HFFc6 (cell line): Measurements from ENCODE around the gene CCNL1. TPM values are rescaled to one million over a fixed set of nuclear protein-coding genes. Genes with fewer than 3 reads are reported as not detected.
A peak's percentile ranks its signal among the peaks of the same experiment; 100 is the strongest.

Source experiments
- DNase-seq: peaks from one replicate; pipeline ENCODE4 v3.0.0-alpha.2; 2018
- H3K27ac Mint-ChIP-seq: 2 replicates; pipeline ENCODE4 v1.8.0; 2020; ENCODE audit warnings: mild to moderate bottlenecking, mixed read lengths
- H3K27me3 Mint-ChIP-seq: 2 replicates; pipeline ENCODE4 v1.8.0; 2021; ENCODE audit warnings: mild to moderate bottlenecking, moderate library complexity, mixed read lengths; ENCODE audit not compliant: insufficient read depth
- H3K36me3 Mint-ChIP-seq: 2 replicates; pipeline ENCODE4 v1.8.0; 2021; ENCODE audit warnings: low read depth, mixed read lengths
- H3K4me1 Mint-ChIP-seq: 2 replicates; pipeline ENCODE4 v1.8.0; 2020; ENCODE audit warnings: low read depth, mixed read lengths
- H3K4me3 Mint-ChIP-seq: 2 replicates; pipeline ENCODE4 v1.8.0; 2020; ENCODE audit warnings: mild to moderate bottlenecking, moderate library complexity, mixed read lengths
- H3K9me3 Mint-ChIP-seq: 2 replicates; pipeline ENCODE4 v1.8.0; 2020; ENCODE audit warnings: mild to moderate bottlenecking, mixed read lengths
- total RNA-seq, 6 experiments: library from RNA; stranded (reverse); fragmentation: NEBNext Ultra II Directional; extraction: Animal tissue kit (Norgen Biotek cat#: 25700); gene quantifications; 2 replicates in 1 of 6; 3 replicates in 5 of 6; pipeline ENCODE4 v1.2.3, GENCODE V29; 2021
- TF ChIP-seq, protein P1 (sequence below): fragments of 200-600 bp; sonication (generic); IDR thresholded peaks from 2 replicates; pipeline ENCODE4 v1.5.0; 2021; ENCODE audit warnings: antibody characterized with exemption, mild to moderate bottlenecking

CCNL1 gene
- total RNA-seq, 6 experiments from 2014 or later, result 47.4 to 74.3 (median 65.1) TPM

DNA sequence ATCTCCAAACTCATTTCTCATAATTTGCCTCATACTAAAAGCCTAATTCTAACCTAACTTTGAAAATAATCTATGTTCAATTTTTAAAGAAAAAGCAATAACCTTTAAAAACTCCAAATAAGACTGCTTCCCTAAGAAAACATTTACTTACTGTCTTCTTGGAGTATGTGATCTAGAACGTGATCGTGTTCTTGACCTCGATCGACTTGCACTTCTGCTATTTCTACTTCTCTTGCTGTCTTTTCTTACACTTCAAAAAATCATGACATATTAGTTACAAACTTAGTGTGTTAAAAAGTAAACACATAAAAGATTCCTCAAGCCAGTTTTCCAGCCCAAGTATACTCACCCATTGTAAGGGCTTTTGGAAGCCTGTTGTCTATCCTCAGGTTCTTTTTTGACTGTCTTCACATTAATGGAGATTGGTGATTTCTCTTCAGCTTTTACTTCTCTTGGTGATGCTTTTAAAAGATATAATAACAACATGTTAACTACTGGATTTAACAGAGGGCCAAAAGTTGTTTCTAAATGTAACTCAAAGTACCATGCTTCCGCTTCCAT lies 10.7 kb downstream of the CCNL1 start:
- Mint-ChIP-seq H3K4me3 (no peak overlapping the region), H3K9me3 (0 out of 2 replicates have a peak, but pooled peaks cover 3% of the 10 kb centered on the region), H3K36me3 (peaks cover 70% of the 10 kb centered on the region), H3K27me3 (peaks cover 8% of the 10 kb centered on the region), H3K4me1 (peaks cover 40% of the 10 kb centered on the region), H3K27ac (peak overlapping the region; percentile 6; the same call in 1 of the 2 replicates)
- TF ChIP-seq, protein P1, sequence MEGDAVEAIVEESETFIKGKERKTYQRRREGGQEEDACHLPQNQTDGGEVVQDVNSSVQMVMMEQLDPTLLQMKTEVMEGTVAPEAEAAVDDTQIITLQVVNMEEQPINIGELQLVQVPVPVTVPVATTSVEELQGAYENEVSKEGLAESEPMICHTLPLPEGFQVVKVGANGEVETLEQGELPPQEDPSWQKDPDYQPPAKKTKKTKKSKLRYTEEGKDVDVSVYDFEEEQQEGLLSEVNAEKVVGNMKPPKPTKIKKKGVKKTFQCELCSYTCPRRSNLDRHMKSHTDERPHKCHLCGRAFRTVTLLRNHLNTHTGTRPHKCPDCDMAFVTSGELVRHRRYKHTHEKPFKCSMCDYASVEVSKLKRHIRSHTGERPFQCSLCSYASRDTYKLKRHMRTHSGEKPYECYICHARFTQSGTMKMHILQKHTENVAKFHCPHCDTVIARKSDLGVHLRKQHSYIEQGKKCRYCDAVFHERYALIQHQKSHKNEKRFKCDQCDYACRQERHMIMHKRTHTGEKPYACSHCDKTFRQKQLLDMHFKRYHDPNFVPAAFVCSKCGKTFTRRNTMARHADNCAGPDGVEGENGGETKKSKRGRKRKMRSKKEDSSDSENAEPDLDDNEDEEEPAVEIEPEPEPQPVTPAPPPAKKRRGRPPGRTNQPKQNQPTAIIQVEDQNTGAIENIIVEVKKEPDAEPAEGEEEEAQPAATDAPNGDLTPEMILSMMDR, result no peak
- no peak for DNase-seq

GRCh38 chr3:157148196-157148889 lies 11.6 kb downstream of the CCNL1 start:
- Mint-ChIP-seq H3K27ac (peak overlapping the region; percentile 34), H3K4me1 (peaks cover 34% of the 10 kb centered on the region), H3K4me3 (no peak overlapping the region; the same call in 1 of the 2 replicates), H3K36me3 (peaks cover 68% of the 10 kb centered on the region), H3K27me3 (peaks cover 8% of the 10 kb centered on the region), H3K9me3 (0 out of 2 replicates have a peak, but pooled peaks cover 3% of the 10 kb centered on the region)
- TF ChIP-seq, protein P1, result no peak
- no peak for DNase-seq

DNA sequence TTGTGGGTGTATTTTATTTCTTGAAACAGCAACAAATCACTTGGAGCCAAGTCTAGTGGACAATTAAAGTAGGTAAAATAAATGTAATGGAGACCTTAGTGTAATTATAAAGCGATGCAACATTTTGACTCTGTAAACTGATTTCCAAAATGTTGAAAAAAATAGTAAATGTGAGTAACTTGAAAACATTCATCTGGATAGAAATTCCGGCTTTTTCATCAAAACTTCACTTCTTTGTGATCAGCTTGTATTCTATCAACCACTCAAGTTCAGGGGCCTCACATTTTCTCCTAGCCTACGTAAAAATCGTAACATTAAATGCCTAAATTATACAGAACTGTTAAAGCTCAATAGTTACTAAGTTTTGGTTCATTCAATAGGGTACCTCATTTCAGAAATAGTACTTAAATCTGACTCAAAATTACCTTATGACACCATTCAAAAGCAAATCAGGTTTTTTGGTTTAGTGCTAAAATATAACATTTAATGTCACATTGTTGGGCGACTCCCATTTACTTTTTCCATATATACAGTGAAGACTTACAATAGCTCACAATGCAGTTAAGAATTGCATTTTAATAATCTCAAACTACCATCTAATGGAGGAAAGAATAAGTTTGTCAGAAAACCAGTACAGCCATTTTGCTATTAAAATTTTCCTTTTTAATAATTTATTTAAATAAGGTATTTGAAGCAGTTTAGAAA lies 12.7 kb downstream of the CCNL1 start:
- no peak overlapping the region for H3K4me3 Mint-ChIP-seq
- peaks cover 8% of the 10 kb centered on the region for H3K27me3 Mint-ChIP-seq
- H3K9me3 Mint-ChIP-seq, result 0 out of 2 replicates have a peak, but pooled peaks cover 3% of the 10 kb centered on the region
- H3K27ac Mint-ChIP-seq, result peak overlapping the region; percentile 51; the same call in 1 of the 2 replicates
- DNase-seq, result no peak
- peaks cover 31% of the 10 kb centered on the region for H3K4me1 Mint-ChIP-seq
- peaks cover 67% of the 10 kb centered on the region for H3K36me3 Mint-ChIP-seq
- TF ChIP-seq, protein P1, result no peak

GRCh38 chr3:157145606-157146322 lies 14.2 kb downstream of the CCNL1 start:
- peak; percentile 43 for DNase-seq
- TF ChIP-seq, protein P1, result no peak
- no peak overlapping the region; the same call in 1 of the 2 replicates for H3K4me3 Mint-ChIP-seq
- H3K36me3 Mint-ChIP-seq, result peaks cover 54% of the 10 kb centered on the region
- H3K27me3 Mint-ChIP-seq, result peaks cover 8% of the 10 kb centered on the region
- H3K4me1 Mint-ChIP-seq, result peaks cover 22% of the 10 kb centered on the region
- H3K27ac Mint-ChIP-seq, result peak overlapping the region; percentile 59
- no peaks in the 10 kb centered on the region for H3K9me3 Mint-ChIP-seq

DNA sequence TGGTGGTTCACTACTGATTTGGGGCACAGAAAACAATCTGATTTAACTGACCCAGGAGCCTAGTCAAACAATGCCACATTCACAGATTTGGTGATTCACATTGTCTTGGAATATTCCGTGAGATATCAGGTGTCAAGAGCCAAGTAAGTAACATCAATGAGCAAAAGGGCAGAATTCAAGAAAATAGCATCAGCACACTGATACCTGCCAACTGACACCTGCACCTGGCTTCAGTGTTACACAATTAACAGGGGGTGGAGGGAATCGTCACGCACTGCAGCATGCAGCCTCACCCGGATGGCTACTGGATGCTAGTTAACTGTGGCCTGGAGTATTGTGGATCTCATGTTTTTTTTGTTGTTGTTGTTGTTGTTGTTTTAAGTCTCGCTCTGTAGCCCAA lies 17.6 kb downstream of the CCNL1 start:
- H3K27ac Mint-ChIP-seq, result no peak overlapping the region; the same call in 1 of the 2 replicates
- no peaks in the 10 kb centered on the region for H3K9me3 Mint-ChIP-seq
- peaks cover 32% of the 10 kb centered on the region for H3K36me3 Mint-ChIP-seq
- H3K4me3 Mint-ChIP-seq, result no peak overlapping the region
- DNase-seq, result no peak
- peaks cover 4% of the 10 kb centered on the region for H3K27me3 Mint-ChIP-seq
- H3K4me1 Mint-ChIP-seq, result peaks cover 22% of the 10 kb centered on the region
- TF ChIP-seq, protein P1, result no peak
